GM19324 (cell line): Measurements from ENCODE around the gene HNRNPDL.
"Not testable (repeated sequence)": the region's sequence is repeated elsewhere in the genome, so short reads cannot be mapped to it uniquely, and the experiment has no call there.

Experiments
- ATAC-seq: cut with Tn5 transposase; IDR thresholded peaks from one replicate; pipeline ENCODE4 v1.9.1; 2021; ENCODE audit warnings: mild to moderate bottlenecking, moderate library complexity; ENCODE audit not compliant: unreplicated experiment, low FRiP score

HNRNPDL gene

DNA sequence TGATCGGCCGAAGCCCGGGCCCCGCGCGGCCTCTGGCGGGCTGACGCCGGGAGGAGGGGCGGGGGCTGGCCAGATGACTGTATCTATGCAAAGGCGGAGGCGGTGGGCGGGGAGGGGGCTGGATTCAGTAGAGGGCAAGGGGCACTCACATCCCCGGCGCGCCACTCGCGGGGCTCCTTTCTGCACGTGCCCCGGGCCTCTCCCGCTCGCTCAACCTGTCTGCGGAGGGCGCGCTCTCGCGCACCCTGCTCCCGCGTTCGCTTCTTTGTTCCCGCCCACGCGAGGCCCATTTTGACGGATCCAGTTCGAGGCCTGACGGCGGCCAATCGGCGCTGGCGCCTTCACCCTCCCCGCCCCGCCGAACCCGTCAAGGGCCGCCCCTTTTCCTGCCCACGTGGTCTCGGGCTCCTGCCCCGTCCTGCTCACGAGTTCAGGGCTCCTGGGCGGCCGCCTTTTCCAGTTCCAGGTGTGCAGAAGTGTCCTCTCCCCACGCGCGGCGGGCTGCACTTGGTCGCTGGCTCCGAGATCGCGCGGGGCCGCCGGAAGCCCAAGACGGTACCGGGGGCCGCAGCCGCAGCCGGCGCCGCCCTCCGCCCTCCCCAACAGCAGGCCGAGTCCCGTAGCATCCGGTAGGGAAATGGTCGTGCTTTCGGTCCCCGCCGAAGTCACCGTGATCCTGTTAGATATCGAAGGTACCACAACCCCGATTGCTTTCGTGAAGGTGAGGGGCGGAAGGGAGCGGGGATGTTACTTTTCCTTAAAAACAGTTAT, at the start of gene HNRNPDL, which contains the start of gene ENOPH1:
HNRNPDL (minus strand) TSS at position 270 of the 771 bp plus-strand sequence. CDS start 772 bp downstream, outside the sequence.
ENOPH1 (plus strand) TSS at position 398 of the 771 bp plus-strand sequence; CDS start at position 638, 240 bp downstream.
- peak; percentile 84 for ATAC-seq

DNA sequence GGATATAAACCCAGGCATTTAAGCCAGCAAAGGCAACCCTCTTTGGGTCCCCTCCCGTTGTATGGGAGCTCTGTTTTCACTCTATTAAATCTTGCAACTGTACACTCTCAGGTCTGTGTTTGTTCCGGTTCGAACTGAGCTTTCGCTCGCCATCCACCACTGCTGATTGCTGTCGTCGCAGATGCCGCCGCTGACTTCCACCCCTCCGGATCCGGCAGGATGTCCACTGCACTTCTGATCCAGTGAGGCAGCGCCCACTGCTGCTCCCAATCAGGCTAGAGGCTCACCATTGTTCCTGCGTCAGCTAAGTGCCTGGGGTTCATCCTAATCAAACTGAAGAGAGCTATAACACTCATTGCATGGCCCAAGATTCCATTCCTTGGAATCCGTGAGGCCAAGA, 49.3 kb upstream of the HNRNPDL start:
- ATAC-seq, result no peak

DNA sequence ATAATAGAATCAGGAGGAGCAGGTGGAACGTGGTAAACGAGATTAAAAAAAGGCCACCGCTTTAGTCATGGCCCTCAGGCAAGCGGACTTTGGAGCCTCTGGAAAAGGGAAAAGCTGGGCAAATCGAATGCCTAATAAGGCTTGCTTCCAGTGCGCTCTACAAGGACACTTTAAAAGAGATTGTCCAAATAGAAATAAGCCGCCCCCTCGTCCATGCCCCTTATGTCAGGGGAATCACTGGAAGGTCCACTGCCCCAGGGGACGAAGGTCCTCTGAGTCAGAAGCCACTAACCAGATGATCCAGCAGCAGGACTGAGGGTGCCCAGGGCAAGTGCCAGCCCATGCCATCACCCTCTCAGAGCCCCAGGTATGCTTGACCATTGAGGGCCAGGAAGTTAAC, 47.2 kb upstream of the HNRNPDL start:
- not testable (repeated sequence) for ATAC-seq

DNA sequence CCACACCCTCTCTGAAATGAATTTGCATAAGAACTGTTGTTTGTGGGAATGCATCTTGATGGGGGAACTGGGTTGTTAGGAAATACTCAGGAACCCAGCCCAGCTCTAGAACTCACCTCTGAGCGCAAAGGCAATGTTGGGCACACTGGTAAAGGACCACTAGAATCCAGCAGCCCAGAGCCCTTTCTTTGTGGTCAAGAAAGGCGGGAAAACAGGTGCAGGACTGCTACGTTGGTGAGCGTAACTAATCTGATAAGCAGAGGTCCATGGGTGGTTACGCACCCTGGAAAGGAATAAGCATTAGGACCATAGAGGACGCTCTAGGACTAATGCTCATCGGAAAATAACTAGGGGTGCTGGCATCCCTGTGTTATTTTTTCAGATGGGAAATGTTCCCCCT, 45.7 kb upstream of the HNRNPDL start:
- not testable (repeated sequence) for ATAC-seq

DNA sequence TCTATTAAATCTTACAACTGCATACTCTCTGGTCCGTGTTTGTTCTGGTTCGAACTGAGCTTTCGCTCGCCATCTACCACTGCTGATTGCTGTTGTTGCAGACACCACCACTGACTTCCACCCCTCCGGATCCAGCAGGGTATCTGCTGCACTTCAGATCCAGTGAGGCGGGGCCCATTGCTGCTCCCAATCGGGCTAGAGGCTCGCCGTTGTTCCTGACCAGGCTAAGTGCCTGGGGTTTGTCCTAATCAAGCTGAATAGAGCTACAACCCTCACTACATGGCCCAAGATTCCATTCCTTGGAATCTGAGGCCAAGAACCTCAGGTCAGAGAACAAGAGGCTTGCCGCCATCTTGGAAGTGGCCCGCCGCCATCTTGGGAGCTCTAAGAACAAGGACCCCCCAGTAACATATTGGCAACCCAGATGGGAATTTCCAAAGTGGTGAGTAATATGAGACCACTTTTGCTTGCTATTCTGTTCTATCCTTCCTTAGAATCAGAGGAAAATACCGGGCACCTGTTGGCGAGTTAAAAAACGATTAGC, 43.4 kb upstream of the HNRNPDL start:
- ATAC-seq, result no peak

DNA sequence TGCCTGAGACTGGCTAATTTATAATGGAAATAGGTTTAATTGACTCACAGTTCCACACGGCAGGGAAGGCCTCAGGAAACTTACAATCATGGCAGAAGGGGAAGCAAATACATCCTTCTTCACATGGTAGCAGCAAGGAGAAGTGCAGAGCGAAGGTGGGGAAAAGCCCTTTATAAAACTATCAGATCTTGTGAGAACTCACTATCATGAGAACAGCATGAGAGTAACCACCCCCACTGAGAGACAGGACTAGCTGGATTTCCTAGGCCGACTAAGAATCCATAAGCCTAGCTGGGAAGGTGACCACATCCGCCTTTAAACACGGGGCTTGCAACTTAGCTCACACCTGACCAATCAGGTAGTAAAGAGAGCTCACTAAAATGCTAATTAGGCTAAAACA, 42.8 kb upstream of the HNRNPDL start:
- ATAC-seq, result not testable (repeated sequence)

DNA sequence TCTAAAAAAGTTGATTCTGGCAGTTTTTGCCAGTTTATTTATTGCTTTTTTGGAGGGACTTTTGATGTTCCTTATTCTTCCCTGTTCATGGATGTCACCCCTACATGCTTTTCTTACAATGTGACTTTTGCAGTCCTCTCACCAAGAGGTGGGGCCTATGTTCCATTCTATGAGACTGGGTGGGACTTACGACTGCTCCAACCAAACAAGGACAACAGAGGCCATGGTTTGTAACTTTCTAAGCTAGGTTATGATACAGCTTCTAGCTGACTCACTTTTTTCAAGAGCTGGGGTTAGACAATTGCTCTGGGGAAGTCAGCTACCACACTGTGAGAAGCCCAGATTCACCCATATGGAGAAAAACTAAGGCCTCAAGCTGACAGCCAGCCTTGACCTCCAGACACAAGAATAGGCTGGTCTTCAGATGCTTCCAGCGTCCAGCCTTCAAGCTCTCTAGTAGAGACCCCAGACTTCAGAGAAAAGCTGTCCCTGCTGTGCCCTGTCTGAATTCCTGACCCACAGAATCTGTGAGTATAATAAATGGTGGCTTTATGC, 39.6 kb upstream of the HNRNPDL start:
- no peak for ATAC-seq

DNA sequence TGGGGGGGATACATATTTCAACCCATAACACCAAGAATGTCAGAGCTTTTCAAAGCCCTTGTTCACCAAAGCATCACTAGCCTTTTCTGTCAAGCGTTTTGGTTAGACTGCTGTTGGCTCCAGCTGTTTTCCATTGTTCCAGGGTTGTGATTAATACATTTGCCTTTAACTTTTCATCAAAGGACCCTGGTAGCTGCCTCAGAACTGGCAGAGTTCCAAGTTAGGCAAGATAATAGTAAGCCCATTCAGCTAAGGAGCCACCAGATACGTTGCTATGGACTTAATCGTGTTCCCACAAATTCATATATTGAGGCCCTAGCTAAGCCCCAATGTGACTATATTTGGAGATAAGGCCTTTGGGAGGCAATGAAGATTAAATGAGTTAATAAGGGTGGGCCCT, 37.2 kb upstream of the HNRNPDL start:
- no peak for ATAC-seq

DNA sequence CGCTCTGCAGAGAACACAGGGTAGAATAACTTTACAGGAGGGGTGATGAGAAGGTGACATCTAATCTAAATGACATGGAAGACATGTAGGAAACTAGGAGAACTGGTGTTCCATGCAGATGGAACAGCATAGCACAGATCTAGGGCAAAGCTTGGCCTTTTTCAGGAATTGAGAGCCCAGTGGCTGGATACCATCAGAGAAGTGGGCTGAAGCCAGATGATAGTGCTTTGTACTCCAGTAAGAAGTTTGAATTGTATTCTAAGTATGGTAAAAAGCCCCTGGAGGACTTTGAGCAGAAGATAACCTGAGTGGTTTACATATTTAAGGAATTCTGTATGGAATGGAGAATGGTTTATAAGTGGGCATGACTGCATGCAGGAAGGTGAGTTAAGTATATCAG, 33.0 kb upstream of the HNRNPDL start:
- no peak for ATAC-seq

DNA sequence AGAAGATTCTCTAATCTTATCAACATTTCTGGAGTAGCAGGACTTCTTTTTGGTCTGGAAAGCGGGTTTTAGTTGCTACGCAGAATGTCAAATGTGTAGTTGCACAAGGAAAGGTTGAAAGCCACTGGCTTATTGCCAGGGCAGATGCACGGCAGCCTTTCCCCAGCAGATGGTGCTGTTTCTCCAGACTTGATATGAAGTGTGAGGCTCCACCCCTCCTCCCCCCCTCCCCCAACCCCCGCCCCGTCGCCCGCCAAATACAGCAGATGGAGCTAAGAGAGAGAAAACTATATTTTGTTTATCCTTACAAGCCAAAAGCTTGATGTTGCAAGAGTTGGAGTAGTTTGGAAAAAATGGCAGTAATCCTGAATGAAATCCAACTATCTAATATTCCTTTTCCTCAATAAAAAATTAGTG, 32.2 kb upstream of the HNRNPDL start:
- ATAC-seq, result peak; percentile 78

DNA sequence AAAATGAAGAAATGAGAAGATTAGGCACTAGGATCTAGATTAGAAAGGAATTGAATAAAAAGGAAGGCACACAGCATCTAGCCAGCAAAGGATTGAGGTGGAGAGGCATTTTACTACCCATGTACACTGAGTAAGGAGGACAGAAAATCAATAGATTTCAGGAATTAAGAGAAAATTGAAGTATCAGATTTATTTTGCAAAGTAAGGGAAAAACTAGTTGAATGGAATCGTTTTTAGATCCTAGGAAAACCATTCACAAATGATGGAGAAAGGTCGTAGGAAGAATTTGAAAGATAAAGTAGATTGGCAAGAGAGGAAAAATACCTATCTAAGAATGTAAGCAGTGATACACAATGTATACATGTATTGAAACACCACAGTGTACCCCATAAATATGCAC, 31.4 kb upstream of the HNRNPDL start:
- ATAC-seq, result no peak

DNA sequence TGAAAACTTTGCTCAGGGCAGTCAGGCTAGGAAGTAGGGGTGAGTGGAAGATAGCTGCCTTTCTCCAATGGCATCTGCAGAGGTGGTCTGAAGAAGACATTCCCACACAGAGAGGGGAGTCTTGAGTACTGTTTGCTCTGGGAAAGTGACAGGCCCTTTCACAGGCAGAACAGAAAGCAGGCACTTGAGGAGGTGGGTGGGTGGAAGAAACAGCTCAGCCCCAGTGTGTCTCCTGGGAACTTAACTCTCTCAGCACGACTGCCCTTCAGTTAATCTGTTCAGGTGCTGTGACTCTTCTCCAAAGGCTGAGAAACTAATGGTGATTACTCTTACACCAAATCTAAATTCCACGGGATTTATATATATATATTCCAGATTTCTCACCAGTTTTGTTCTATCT, 28.5 kb upstream of the HNRNPDL start:
- ATAC-seq, result no peak

DNA sequence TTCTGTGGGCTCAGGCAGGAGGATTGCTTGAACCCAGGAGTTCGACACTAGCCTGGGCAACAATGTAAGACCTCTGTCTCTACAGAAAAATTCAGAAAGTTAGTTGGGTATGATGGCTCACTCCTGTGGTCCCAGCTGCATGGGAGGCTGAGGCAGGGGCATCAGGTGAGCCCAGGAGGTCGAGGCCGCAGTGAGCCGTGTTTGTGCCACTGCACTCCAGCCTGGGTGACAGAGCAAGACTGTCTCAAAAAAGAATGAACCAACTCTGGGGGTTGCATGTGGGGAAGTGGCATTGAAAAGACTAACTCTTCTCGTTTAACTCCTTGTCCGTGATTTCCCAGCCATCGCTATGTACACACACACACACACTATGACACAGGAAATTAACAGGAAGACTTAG, 27.0 kb upstream of the HNRNPDL start:
- no peak for ATAC-seq

DNA sequence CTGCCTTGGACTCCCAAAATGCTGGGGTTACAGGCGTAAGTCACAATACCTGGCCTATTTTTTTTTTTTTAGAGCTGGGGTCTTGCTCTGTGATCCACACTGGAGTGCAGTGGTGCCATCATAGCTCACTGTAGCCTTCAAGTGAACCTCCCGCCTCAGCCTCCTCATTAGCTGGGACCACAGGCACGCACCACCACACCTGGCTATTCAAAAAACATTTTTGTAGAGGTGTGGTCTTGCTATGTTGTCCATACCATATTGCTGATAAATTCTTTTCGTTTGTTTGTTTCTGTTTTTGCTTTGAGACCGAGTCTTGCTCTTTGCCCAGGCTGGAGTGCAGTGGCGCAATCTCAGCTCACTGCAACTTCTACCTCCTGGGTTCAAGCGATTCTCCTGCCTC, 21.8 kb upstream of the HNRNPDL start:
- ATAC-seq, result no peak

DNA sequence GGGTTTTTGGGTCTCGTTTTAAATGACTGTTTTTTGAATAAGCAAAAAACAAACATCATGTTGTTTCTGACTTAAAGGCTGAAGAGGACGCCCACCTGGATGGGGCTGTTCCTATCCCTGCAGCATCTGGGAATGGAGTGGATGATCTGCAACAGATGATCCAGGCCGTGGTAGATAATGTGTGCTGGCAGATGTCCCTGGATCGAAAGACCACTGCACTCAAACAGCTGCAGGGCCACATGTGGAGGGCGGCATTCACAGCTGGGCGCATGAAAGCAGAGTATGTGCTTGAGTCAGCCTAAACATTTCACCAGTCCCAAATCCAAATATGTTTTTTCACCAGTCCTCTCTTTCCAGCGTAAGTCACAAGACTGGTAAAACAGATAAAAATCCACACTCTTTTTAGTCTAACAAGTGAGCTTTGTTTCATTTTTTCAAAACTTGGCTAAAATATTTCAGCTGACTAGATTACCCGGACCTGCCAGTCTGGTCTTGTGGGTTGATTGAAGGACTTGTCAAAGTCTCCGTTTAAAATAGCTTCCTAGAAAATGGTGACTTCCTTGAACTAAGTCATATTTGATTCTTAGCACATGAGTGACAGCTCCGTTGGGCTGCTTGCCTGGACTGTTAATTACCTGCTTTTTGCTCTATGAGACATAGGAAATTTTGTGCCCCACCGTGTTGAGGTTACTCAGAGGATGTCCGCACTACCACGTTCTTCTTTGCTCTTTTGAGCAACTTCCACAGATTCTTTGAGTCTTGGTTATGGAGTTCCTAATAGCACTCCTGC, 20.9 kb upstream of the HNRNPDL start:
- no peak for ATAC-seq

DNA sequence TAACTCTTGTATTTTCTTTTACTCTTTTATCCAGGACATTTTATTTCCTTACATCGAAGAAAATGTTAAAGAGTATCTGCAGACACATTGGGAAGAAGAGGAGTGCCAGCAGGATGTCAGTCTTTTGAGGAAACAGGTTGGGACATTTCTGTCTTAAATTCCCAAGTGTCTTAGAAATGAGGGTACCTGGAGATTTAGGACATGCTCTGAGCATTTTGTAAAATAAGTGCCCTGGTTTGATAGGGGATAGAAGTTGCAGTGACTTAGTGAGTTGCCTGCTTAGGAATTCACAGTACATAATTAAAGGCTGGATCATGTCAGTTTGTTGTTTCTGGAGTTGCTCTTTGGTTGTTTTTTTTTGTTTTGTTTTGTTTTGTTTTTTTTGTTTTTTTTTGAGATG, 17.6 kb upstream of the HNRNPDL start:
- no peak for ATAC-seq

DNA sequence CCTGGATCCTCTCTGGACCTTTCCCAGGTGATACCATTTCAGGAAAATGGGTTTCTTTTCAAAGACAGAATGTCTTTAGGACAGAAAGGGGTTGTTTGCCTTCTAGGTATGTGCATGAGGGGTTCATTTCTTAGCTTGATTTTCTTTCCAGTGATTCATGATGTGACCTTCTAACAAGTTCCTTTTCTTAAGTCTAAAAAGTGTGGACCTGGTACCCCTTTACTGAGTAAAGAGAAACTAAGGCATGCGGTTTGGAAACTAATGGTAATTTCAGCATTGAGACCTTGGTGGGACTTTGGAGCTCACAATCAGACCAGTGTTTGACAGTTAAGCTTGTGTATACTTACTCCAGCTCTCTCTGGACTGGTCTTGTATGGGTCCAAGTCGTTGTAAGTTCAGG, 8.8 kb upstream of the HNRNPDL start:
- ATAC-seq, result no peak

DNA sequence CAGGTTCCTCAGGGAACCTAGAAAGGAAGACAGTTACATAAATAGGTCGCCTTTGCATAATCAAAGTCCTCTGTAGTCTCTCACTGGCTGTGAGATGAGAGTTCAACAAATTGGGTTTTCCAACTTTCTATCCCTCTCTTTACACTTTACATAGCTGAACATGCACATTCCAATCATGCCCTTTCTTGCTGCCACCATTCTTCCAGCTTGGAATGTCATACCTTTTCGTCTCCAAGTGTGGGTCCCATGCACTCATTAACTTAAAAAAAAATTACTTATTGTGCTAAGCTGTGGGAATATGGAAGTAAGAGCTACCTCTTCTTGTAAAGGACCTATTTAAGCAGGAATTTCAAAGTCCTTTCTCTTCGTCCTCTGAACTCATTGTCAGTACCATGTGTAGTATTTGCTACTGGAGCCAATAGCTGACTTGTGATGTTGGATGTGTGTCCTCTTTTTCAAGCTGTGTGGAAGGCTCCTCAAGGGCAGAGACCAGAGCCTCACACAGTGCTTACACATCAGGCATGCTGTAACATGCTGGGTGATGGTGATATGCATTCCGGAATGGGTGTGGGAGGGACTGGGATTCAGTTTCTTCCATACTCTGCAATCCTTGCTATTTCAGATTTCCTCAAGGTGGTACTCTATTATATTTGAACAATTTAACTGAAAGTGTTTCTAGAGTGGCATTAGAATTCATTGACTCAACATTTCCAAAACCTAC, 7.2 kb upstream of the HNRNPDL start:
- no peak for ATAC-seq

DNA sequence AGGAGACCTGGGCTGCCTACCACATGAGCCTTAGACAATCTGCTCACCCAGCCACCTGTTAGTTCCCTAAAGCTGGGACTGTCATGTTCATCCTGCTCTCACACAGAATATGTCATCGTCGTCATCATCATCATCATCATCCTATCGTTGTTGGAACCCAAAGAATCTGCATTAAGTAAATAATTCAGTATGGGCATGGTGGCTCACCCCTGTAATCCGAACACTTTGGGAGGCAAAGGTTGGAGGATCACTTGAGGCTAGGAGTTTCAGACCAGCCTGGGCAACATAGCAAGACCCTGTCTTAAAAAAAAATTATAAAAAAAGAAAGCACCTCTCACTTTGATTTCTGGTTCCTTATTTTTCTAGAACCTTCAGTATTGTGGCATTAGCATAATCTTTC, 6.5 kb upstream of the HNRNPDL start:
- ATAC-seq, result no peak

DNA sequence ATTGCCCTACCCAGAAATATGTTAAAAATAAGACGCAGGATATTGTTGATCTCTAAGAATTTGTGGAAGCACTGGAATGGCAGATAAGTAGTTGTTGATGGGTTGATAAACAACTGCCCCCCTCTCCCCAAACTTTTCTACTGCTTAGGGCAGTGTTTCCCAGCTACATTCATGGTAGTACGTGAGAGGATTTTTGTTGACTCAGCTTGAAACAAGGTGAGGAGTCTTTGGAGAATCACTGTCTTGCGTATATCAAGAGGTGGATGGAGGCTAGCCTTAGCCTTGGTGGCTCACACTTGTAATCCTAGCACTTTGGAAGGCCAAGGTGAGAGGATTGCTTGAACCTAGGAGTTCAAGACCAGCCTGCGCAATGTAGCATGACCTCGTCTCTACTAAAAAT, 5.9 kb upstream of the HNRNPDL start:
- no peak for ATAC-seq

DNA sequence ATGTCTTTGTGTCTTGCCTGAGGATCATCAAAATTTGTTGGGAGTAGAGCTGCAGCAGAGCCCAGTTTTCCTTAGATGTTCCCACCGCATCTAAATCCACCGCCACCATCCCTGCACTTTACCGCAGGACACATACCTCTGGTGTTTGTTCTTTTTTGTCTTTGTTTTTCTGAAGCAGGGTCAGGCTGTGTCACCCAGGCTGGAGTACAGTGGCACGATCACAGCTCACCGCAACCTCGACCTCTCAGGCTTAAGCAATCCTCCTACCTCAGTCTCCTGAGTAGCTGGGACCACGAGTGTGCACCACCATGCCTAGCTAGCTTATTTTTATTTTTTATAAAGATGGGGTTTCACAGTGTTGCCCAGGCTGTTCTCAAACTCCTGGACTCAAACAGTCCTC, 4.7 kb upstream of the HNRNPDL start:
- ATAC-seq, result no peak
